Myocyte (in vitro differentiated cells): ENCODE results near the gene BFSP2. TPM values are rescaled to one million over a fixed set of nuclear protein-coding genes. Genes with fewer than 3 reads are reported as not detected.
A peak's percentile ranks its signal among the peaks of the same experiment; 100 is the strongest.

Source experiments
- DNase-seq: peaks from one replicate; pipeline ENCODE4 v3.0.0-alpha.2; 2012; ENCODE audit warnings: low read depth
- total RNA-seq: library from RNA; depleted of rRNA; stranded (reverse); fragments of >200 nt; gene quantifications from 2 replicates; pipeline ENCODE4 v1.2.3, GENCODE V29; 2014

BFSP2 gene
- total RNA-seq, 1 donor from 2014 or later = not detected

GRCh38 chr3:133383175-133383574 is 16.7 kb upstream of the BFSP2 start:
- DNase-seq = no peak

GRCh38 chr3:133383741-133384140 is 16.1 kb upstream of the BFSP2 start:
- no peak for DNase-seq

GRCh38 chr3:133384331-133385027 is 15.4 kb upstream of the BFSP2 start:
- DNase-seq = peak; percentile 67

- no peak for DNase-seq
Observed at GRCh38 chr3:133386876-133387275, 13.0 kb upstream of the BFSP2 start.

GRCh38 chr3:133387341-133387740 is 12.5 kb upstream of the BFSP2 start:
- no peak for DNase-seq

- DNase-seq = no peak
Observed at GRCh38 chr3:133388696-133389395, 11.0 kb upstream of the BFSP2 start.

GRCh38 chr3:133390715-133391114 is 9.1 kb upstream of the BFSP2 start:
- DNase-seq = no peak

- DNase-seq = peak; percentile 51
Observed at GRCh38 chr3:133393204-133393603, 6.7 kb upstream of the BFSP2 start.

GRCh38 chr3:133393691-133394474 is 6.0 kb upstream of the BFSP2 start:
- DNase-seq = no peak

- DNase-seq = no peak
Observed at GRCh38 chr3:133394561-133395311, 5.1 kb upstream of the BFSP2 start.

- DNase-seq = no peak
Observed at GRCh38 chr3:133396906-133397305, 3.0 kb upstream of the BFSP2 start.

- peak; percentile 35 for DNase-seq
Observed at GRCh38 chr3:133401374-133402135, 1.7 kb downstream of the BFSP2 start.

- DNase-seq = peak; percentile 79
Observed at GRCh38 chr3:133404920-133405319, 5.1 kb downstream of the BFSP2 start.

GRCh38 chr3:133408366-133408765 is 8.5 kb downstream of the BFSP2 start:
- no peak for DNase-seq

- peak; percentile 78 for DNase-seq
Observed at GRCh38 chr3:133408961-133409360, 9.1 kb downstream of the BFSP2 start.

GRCh38 chr3:133410191-133410892 is 10.5 kb downstream of the BFSP2 start:
- no peak for DNase-seq

- DNase-seq = no peak
Observed at GRCh38 chr3:133412183-133413132, 12.6 kb downstream of the BFSP2 start.

GRCh38 chr3:133413161-133414020 is 13.5 kb downstream of the BFSP2 start:
- peak; percentile 64 for DNase-seq
